DND-41 (cell line): Measurements from ENCODE around the gene CUTC.

Source experiments
- CTCF ChIP-seq: IDR thresholded peaks from 2 replicates; pipeline ENCODE4 v1.5.1; 2012; ENCODE audit warnings: borderline replicate concordance, low read length, moderate library complexity, mild to moderate bottlenecking; ENCODE audit not compliant: poor library complexity, severe bottlenecking; ENCODE audit errors: extremely low read depth
- EZH2 ChIP-seq: IDR thresholded peaks from 3 replicates; pipeline ENCODE4 v1.6.1; 2012; ENCODE audit warnings: borderline replicate concordance, low read depth, mild to moderate bottlenecking, moderate library complexity, low read length, inconsistent platforms; ENCODE audit not compliant: severe bottlenecking

- TF ChIP-seq CTCF (no peak), EZH2 (no peak)
These were observed 73.2 kb downstream of the CUTC start for GRCh38 chr10:99805190-99805589.
